ENCODE data around the gene ARHGAP12. TPM values are rescaled to one million over a fixed set of nuclear protein-coding genes. Genes with fewer than 3 reads are reported as not detected.

Gene ARHGAP12
- total RNA-seq, 1 donor from 2014 or later, result 35.3 TPM

DNA sequence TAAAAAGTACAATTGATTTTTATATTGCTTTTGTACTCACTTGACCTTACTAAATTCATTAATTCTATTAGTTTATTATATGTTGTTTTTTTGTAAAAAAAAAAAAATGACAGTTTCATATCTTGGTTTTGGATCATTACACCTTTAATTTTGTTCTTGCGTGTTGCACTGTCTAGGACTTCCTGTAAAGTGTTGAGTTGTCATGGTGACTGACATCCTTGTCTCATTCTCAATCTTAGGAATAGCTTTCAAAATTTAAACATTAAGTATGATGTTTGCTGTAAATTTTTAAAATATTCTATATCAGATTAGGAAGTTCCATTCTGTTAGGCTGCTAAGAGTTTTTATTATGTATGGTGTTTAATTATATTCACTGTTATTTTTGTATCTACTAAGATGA lies 139.1 kb downstream of the ARHGAP12 start:
- H3K4me3 Mint-ChIP-seq, result no peak overlapping the region
- DNase-seq (ENCODE audit: low spot score in 2 of 2, unreplicated experiment in 2 of 2), result no peak
- TF ChIP-seq, protein P1, sequence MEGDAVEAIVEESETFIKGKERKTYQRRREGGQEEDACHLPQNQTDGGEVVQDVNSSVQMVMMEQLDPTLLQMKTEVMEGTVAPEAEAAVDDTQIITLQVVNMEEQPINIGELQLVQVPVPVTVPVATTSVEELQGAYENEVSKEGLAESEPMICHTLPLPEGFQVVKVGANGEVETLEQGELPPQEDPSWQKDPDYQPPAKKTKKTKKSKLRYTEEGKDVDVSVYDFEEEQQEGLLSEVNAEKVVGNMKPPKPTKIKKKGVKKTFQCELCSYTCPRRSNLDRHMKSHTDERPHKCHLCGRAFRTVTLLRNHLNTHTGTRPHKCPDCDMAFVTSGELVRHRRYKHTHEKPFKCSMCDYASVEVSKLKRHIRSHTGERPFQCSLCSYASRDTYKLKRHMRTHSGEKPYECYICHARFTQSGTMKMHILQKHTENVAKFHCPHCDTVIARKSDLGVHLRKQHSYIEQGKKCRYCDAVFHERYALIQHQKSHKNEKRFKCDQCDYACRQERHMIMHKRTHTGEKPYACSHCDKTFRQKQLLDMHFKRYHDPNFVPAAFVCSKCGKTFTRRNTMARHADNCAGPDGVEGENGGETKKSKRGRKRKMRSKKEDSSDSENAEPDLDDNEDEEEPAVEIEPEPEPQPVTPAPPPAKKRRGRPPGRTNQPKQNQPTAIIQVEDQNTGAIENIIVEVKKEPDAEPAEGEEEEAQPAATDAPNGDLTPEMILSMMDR (IDR thresholded peaks at IDR 0.05; ENCODE audit: unreplicated experiment), result no peak
- no peaks in the 10 kb centered on the region for H3K36me3 Mint-ChIP-seq
- peaks cover 28% of the 10 kb centered on the region for H3K9me3 Mint-ChIP-seq
- H3K27me3 Mint-ChIP-seq (ENCODE audit: low read depth), result peaks cover 2% of the 10 kb centered on the region
- no peaks in the 10 kb centered on the region for H3K4me1 Mint-ChIP-seq
- no peak overlapping the region for H3K27ac Mint-ChIP-seq

DNA sequence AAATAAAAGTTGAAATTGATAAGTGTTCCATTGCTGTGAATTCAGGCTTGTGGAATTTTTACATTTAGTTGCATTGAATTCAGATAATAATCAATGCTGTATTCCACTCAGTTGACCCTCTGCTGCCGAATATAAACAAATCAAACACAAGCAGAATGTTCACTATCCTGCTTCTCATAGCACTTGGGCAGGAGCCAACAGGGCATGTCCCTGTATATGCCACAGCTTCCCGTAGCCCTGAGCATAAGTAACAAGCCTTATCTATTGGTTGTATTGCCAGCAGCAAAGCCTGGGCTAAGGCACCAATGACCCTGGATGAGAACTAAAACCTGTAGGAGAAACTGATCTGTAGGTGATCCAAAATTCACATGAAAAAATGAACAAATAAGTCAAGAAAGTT lies 145.9 kb downstream of the ARHGAP12 start:
- H3K4me3 Mint-ChIP-seq, result no peak overlapping the region
- TF ChIP-seq, protein P1 (IDR thresholded peaks at IDR 0.05; ENCODE audit: unreplicated experiment), result no peak
- peaks cover 24% of the 10 kb centered on the region for H3K4me1 Mint-ChIP-seq
- no peaks in the 10 kb centered on the region for H3K9me3 Mint-ChIP-seq
- DNase-seq (ENCODE audit: low spot score in 2 of 2, unreplicated experiment in 2 of 2), result no peak
- no peaks in the 10 kb centered on the region for H3K27me3 Mint-ChIP-seq (ENCODE audit: low read depth)
- no peak overlapping the region for H3K27ac Mint-ChIP-seq
- H3K36me3 Mint-ChIP-seq, result no peaks in the 10 kb centered on the region

GRCh38 chr10:31780717-31781116 lies 147.9 kb downstream of the ARHGAP12 start:
- peaks cover 24% of the 10 kb centered on the region for H3K4me1 Mint-ChIP-seq
- H3K27me3 Mint-ChIP-seq (ENCODE audit: low read depth), result no peaks in the 10 kb centered on the region
- H3K9me3 Mint-ChIP-seq, result no peaks in the 10 kb centered on the region
- TF ChIP-seq, protein P1 (IDR thresholded peaks at IDR 0.05; ENCODE audit: unreplicated experiment), result no peak
- peak overlapping the region; percentile 6 for H3K27ac Mint-ChIP-seq
- H3K36me3 Mint-ChIP-seq, result peaks cover 2% of the 10 kb centered on the region
- no peak overlapping the region for H3K4me3 Mint-ChIP-seq
- no peak for DNase-seq (ENCODE audit: low spot score in 2 of 2, unreplicated experiment in 2 of 2)

DNA sequence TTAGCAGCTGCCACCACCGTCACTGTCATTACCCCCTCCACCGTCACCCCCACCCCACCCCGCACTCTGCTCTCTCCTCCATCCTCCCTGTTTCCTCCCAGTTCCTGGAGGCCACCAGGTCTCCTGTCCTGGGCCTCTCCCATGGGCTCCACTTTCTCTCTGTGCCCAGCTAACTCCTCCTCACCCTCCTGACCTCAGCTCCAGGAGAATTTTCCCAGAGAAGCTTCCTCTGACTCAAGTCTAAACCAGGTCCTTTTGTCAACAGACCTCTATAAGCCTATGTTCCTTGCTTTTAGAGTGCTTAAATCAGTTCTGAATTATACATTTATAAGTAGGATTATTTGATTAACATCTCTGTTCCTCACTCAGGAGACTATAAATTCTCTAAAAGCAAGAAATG lies 150.0 kb downstream of the ARHGAP12 start:
- no peak for DNase-seq (ENCODE audit: low spot score in 2 of 2, unreplicated experiment in 2 of 2)

GRCh38 chr10:31776159-31776558 lies 152.5 kb downstream of the ARHGAP12 start:
- Mint-ChIP-seq H3K4me3 (no peak overlapping the region), H3K27ac (no peak overlapping the region), H3K4me1 (peaks cover 27% of the 10 kb centered on the region), H3K27me3 (ENCODE audit: low read depth) (no peaks in the 10 kb centered on the region), H3K9me3 (no peaks in the 10 kb centered on the region), H3K36me3 (peaks cover 2% of the 10 kb centered on the region)
- TF ChIP-seq, protein P1 (IDR thresholded peaks at IDR 0.05; ENCODE audit: unreplicated experiment), result no peak
- no peak for DNase-seq (ENCODE audit: low spot score in 2 of 2, unreplicated experiment in 2 of 2)

More for the DNA sequence above, 150.0 kb downstream of the ARHGAP12 start:
- no peak overlapping the region for H3K4me3 Mint-ChIP-seq
- H3K4me1 Mint-ChIP-seq, result peaks cover 37% of the 10 kb centered on the region
- no peaks in the 10 kb centered on the region for H3K27me3 Mint-ChIP-seq (ENCODE audit: low read depth)
- H3K36me3 Mint-ChIP-seq, result peaks cover 2% of the 10 kb centered on the region
- H3K9me3 Mint-ChIP-seq, result no peaks in the 10 kb centered on the region
- H3K27ac Mint-ChIP-seq, result peak overlapping the region; percentile 62
- TF ChIP-seq, protein P1 (IDR thresholded peaks at IDR 0.05; ENCODE audit: unreplicated experiment), result no peak

Measured in mesothelial cell of epicardium (in vitro differentiated cells).